ENCODE results near the gene RAPGEF4.
A peak's percentile ranks its signal among the peaks of the same experiment; 100 is the strongest.

Gene RAPGEF4

DNA sequence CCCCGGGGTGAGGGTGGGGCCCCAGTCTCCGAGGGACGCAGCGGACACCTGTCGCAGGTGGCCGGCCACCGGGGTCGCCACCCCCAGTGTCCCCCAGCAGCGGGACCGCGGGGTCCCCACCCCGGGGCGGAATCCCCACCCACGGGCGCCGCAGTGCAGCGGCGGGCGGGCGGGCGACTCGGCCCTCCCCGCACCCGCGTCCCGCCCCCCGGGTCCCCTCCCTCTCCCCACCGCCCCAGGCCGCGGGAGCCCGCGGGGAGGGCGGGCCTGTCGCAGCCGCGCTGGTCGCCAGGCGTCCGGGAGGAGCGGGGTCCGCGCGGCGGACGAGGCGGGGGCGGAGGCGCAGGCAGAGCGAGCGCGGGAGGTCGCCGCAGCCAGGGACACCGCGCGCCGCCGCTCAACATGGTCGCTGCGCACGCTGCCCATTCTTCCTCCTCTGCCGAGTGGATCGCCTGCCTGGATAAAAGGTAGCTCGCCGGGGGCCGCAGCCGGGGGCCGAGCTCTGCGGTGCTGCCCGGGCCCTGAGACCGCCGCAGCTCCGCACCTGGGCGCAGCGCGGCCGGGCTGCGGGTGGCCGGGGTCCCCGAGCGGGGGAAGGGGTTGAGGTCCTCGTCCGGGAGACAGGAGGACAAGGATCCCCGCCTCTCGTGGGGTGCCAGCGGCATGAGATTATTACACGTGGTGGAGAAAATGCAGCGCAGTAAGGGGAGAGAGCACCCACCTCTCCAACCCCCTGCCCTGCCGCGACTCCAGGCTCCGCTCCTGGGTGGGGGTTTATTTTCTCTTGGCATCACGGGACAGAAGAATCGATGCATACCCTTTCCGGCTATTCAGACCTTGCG, at the start of gene RAPGEF4:
Gene RAPGEF4 (plus strand): TSS at position 264 of the 842 bp plus-strand sequence. CDS start 139 bp downstream, at position 403.
- DNase-seq (ENCODE audit: low read depth in 2 of 2), result no peak

DNA sequence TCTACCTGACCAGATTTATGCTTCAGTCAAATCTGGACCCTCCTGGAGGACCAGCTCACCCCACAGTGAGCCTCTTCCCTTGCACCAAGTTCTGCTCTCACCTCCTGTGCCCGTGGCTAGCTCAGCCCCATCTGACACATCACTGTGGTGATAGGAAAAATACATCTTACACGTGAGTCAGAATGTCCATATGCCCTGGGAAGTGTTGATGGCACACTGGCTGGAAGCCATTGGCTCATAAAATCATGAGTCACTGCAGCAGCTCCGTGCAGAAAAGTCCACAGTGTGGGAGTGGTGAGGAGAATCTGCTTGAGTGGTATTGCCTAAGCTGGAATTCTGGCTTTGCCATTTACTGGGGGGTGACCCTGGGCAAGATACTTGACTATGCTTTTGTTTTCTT, 42.6 kb upstream of the RAPGEF4 start:
- peak; percentile 4 to 30 for DNase-seq (ENCODE audit: low read depth in 2 of 2)

DNA sequence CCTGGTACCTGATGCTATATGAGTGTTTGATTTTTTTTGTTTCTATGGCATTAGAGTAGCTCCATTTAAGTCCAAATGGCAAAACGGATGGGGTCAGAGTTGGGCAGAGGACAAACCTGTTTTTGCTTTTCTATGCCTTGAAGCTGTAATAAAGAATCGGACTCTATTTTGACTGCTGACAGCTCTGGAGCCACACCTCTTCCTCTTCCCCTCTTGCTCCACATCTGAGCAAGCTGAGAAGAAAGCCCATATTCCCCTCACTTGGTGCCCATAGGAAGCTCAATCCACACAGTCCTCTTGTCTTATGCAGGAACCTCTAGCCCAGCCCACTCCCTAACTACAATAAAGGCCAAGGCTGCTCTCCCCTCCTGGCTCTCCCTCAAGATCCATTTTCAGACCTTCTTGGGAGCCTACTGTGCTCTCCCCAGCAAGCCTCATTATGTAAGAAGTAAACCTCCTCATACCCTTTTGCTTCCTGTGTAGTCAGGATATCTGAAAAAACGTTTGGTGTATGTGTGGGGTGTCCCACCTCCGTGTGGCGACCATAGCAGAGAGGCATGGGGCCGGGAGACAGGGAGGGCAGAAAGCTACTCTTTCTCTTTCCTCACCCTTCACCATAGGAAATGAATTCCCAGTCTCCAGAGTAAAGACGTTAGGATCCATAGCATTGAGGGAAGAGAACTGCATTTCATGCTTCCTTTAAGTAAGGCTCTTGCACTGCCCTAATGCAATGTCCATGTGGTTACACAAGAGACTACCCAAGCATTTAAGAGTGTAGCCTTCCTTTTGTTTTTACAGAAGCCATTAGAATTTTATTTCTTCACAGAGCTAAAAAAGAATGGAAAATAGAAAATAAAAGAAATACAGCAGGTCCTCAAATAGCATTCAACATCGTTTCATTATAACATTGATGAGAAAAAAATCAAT, 41.9 kb upstream of the RAPGEF4 start:
- no peak for DNase-seq (ENCODE audit: low read depth in 2 of 2)

DNA sequence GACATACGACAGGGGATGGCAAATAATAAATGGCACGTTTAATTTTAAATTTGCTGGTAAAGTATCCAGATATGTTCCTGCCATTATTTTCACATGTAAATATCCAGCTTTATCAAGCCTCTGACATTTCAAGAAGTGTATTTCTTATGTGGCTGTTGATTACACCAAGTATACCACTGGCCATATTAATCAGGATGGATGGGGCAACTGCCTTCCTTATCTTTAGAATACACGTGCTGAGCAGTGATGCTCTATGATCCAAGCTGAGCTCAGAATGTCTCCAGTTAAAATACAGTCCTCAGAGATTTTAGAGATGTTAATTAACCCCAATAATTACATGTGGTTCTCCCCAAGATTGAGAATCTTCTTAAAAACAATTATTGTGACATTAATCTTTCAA, 38.3 kb upstream of the RAPGEF4 start:
- no peak for DNase-seq (ENCODE audit: low read depth in 2 of 2)

DNA sequence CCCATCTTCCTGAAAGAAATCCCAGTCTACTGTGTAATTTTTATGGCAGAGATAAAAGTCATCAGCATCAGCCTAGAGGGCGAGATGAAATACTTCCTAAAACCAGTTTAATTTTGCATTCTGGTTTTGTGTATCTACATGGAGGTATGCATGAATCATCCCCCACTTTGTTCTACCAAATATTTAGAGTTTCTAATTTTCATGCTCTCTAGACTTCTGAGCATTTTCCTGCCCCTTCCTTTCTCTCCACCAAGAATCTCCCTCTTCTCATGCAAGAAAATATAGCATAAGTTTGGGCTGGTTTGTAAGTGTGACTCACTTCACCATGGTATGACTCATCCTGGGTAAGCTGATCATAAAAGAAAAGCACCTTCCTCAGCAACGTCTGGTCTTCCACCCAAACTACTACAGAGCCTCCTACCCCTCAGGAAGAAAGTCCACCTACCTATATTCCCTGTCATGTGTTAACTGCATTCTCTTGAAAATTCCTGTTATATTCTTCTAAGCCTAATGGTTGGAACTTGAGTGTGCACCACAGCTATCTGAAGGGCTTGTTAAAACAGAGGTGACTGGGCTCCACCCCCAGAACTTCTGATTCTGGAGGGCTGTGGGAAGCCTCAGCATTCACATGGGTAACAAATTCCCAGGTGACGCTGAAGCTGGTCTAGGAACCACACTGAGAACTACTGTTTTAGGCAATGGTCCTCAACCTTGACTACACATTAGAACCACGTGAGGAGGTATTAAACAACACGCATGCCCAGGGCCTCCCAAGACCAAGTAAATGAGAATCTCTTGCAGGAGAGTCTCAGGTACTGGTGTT, 37.4 kb upstream of the RAPGEF4 start:
- DNase-seq (ENCODE audit: low read depth in 2 of 2), result no peak

DNA sequence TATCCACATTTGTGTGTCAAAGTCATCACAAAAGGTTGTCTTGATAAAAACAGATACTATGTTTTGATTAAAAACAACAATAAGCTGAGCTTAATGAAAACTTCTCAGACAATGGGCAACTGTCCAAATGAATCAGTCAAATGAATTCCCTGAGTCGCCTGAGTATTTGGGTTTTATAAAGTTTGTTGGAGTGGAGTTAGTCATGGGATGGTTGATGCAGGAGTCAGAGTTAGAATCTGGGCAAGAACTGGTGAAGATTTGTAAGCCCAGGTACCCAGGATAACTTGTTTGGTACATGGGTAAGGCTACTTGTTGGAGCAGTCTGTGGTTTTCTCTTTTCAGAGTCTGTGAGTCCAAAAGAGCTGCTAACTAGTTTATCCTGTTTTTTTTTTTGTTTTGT, 34.4 kb upstream of the RAPGEF4 start:
- no peak for DNase-seq (ENCODE audit: low read depth in 2 of 2)

DNA sequence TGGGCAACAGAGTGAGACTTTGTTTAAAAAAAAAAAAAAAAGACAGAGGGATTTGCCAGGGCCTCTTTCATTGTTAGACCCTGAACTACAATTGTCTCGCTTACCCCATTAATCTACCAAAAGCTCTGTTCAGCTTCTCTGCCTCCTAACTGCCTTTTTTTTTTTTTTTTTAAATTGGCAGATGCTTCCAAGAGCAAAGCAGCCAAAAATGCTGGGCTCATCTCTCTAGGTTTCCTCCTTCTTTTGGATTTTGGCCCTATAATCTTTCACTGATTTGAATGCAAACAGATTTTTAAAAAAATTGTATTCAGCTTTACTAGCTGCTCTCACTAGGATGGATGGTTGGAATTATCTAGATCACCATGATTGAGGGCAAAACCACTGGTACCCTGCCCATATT, 33.2 kb upstream of the RAPGEF4 start:
- no peak for DNase-seq (ENCODE audit: low read depth in 2 of 2)

DNA sequence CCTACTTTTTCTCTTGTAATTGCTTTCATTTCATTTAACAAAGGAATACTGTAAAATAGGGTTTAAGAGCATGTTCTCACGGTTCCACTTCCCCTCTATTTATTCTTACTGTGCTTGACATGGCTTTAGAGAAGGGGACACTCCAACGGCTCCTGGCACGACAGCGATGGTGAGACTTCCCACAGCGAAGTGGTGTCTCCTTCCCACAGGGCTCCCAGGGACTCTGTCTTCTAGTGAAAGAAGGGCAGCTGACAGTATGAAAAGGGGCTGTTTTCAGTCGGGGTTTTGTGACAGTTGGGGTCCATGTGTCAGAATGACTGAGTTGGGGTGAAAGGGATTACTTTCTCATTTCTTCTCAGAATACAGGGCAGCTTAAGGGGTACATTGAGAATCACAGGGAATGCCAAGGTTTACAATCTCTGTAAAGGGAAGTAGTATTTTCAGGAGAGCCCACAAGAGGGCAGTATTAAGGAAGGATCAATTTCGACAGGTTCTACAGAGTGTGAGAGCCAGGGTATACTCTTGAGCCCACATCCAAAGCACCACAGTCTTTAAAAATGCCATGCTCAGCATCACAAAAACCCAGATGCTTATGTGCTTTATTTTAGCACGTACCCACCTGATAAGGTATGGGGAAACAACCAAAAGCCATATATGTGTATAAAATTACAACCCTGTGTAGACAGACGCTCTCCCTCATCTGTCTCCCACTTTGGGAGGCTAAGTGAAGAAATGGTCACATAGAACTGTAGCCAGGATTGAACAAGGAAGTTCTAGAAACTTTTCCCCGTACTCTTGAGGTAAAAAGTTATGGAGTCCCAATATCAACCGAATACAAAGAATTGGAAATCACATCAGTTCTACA, 31.3 kb upstream of the RAPGEF4 start:
- no peak for DNase-seq (ENCODE audit: low read depth in 2 of 2)

DNA sequence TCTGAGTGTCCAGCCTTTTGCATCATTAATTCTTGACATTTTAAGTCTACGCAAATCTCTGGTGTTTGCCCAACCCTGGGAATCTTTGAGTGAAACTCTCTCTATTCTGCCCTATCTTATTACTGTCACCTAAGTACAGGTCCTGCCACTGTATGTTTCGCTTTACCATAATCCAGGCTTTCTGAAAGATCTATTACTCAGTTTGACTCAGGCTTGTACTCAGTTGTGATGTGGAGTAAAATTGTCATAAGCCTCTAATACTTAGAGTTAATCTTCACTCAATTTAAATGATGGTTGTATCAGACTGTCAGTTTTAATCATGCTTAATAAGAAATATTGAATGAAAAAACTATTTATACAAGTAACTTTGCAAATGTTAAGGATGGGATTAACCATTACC, 30.3 kb upstream of the RAPGEF4 start:
- no peak for DNase-seq (ENCODE audit: low read depth in 2 of 2)

DNA sequence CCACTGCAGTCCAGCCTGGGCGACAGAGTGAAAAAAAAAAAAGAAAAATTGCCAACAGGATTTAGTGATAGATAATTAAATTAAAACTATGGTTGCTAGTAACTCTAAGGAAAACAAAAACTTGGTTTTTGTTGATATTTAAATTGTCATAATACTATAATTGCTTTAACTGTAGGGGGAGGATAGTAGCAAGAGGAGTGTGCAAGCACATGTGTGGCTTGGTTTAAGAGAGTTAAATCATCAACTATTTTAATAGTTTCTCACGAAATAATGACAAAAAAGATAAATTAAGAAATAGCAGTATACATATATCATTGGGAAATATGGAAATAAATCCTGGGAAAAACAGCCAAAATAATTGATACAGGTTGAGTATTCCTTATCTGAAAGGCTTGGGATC, 27.4 kb upstream of the RAPGEF4 start:
- DNase-seq (ENCODE audit: low read depth in 2 of 2), result no peak

DNA sequence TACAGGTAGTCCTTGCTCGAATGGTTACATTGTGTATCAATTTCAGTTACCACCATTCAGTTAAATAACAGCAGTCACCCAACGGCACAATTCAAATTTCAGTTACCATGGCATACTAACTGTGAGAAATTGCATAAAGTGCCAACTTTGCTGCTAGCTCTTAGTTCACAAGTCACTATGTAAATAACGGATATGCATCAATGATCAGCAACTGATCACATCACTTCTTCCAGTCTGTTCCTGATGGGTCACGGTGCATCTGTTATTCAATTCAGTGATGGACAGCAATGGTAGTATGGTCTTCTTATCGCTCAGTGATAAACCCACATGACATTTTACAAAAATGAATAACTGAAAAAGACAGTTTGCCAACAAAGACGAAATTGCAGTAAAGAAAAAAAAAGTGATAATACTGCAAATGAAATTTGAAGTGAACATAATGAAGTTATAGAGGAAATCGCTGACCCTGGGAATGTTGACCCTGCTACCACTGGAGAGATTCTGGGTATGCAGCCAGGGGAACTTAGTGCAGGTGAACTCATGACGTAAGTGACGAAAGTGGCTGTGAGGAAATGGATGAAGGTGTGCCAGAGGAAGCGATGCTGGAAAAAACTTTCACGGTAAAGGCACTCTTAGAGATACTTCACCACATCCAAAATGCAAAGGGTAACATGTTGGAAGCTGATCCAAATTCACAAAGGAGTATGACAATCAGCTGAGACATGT, 25.9 kb upstream of the RAPGEF4 start:
- no peak for DNase-seq (ENCODE audit: low read depth in 2 of 2)

DNA sequence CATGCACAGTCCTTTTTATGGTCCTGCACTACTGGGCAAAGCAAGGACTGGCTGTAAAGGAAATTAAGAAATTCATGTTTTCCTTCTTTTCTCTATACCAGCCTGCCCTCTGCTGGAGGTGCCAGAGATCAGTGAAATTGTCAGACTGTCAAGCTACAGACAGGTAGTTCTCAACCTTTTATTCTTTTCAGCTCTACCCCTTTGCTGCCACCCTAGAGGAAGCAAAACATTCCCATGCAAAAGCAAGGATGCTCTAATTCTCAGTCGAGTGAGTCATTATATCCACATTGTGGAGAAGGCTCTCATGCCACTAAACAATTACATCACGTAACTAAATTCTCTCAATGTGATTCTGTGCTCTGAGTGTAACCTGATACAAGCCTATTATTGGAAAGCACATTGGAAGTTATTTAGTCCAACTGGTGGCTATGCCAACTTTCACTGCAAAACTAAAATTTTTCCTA, 25.0 kb upstream of the RAPGEF4 start:
- no peak for DNase-seq (ENCODE audit: low read depth in 2 of 2)

DNA sequence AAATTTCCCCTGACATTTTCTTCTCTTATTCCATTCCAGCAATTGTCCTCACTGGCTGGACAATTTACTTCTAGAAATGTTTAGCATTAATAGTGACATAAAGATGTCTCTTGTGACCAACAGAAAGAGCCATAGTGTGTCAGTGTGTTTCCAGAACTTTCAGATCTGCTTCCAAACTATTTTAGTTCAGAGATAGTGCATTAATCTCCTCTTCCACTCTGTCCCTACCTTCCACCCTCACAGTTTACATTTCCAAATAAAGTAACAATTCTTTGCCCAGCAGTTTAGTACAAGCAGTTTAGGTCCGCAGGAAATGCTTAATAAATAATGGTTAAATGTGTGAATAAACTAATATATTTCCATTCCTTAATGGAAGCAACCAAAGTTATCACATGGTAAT, 24.5 kb upstream of the RAPGEF4 start:
- DNase-seq (ENCODE audit: low read depth in 2 of 2), result no peak

DNA sequence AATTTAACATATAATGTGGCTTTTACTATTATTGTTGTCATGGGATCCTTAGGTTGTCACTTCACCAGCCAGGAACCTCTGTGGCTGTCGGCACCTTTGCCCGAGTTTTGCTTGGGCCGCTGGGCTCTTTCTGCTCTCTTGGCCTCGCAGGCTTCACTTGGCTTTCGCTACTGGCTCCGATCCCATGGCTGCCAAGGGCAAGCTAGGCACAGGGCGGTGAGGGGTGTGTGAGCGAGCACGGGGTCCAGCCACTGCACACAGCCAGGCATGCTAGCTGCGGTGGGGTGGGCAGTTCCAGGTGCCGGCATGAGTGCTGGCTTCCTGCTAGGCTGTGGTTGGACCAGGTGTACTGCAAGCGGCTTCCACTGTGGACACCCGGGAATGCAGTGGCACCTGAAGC, 23.4 kb upstream of the RAPGEF4 start:
- no peak for DNase-seq (ENCODE audit: low read depth in 2 of 2)

DNA sequence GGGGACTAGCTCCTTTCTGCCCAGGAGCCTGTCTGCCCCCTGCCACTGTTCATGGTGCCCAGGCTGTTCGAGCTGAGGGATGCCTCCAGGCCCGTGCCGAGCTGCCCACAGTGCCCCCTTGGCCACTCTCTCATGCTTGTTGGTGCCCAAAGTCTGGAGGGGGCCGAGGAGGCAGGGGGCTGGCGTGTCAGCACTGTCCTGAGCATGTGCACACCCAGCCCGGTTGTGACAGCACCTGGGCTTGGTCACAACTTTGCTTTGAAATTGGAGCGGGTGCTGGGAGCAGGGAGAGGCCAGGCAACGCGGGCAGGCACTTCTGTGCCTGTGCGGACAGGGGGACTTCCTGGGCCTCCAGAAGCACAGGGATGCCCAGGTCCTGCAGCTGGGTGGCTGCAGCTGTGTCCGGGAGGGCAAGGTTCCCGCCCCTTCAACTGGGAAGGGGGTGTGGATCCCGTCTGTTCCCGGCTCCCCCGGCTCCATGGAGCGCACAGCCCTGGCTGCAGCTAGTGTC, 22.2 kb upstream of the RAPGEF4 start:
- DNase-seq (ENCODE audit: low read depth in 2 of 2), result no peak

DNA sequence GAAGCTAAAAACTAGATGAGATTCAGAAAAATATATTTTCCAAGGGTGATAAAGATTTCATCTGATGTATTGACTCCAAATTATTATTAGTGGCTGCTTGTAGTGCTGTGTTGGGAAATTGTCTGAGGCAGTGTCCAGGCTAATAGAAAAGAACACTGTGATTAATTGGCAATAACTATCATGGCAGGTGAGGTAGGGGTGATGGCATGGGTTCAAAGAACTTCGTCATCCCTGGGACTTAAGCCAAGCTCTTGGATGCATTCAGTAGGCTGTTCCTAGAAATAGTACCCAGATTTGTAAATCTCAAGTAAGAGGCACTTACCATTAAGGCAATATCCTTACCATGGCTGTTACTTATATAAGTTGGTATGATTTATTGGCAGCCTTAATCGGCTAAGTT, 13.2 kb upstream of the RAPGEF4 start:
- no peak for DNase-seq (ENCODE audit: low read depth in 2 of 2)

DNA sequence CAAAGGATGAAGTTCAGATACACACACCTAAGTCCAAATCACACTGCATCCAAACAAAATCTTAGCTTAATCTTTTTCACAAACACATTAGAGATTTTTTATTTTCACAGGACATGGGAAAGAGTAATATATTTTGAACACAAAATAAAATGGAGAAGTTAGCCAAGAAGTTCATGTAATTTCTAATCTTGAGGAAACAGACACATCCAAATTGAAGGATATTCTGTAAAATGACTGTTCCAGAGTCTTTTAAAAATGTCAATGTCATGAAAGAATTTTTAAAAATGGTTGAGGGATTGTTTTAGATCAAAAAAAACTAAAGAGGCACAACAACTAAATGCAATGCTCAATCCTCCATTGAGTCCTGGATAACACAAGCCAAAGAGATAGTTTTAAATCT, 12.4 kb upstream of the RAPGEF4 start:
- DNase-seq (ENCODE audit: low read depth in 2 of 2), result no peak

DNA sequence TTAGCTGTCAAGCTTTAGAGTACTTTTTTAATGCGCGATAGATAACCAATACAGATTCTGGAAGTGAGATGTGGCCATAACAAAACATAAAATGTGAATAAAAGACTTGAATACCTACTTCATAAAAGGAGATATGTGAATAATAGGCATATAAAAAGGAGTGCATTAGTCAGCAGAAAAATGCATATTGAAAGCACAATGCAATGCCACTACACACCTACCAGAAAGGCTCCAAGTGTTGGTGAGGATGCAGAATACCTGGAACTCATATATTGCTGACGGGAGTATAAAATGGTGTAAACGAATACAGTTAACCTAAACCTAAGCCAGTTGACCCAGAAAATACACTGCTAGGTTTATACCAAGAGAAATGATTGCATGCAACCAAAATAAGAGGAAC, 10.9 kb upstream of the RAPGEF4 start:
- DNase-seq (ENCODE audit: low read depth in 2 of 2), result no peak

DNA sequence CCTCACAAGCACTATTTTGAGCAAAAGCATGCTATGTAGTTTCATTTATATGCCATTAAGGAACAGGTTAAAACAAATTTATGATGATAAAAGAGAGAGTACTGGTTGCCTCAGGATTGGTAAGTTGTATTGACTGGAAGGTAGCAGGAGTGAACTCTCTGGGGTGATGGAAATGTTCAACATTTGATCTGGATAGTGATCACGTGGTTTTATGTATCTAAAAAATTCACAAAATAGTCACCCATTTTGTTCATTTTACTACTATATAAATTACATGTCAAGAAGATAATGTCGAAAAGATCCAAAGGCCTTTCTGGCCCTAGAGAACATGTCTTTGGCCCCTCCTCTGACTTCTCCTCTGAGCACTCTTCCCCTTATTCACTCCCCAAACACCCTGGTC, 10.4 kb upstream of the RAPGEF4 start:
- DNase-seq (ENCODE audit: low read depth in 2 of 2), result no peak

DNA sequence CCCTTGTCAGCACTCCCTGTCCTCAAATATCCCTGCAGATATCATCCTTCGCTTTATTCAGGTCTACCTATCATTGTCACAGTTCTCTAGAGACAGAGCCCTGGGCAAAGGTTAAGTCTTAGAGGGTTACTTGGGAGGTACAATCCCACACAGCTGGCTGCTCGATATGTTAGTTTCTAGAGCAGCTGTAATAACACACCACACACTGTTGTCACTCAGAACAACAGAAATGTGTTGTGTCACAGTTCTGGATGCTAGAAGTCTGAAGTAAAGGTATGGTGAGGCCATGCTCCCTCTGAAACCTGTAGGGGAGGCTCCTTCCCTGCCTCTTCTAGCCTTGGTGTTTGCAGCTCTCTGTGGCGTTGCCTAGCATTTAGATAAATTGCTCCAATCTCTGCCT, 9.9 kb upstream of the RAPGEF4 start:
- no peak for DNase-seq (ENCODE audit: low read depth in 2 of 2)

Data from stimulated activated CD8-positive, alpha-beta memory T cell treated with anti-CD3 and anti-CD28 coated beads, Interleukin-2, amount 100 ng/mL, for 48 hours (primary cell).